Measurements from ENCODE around the gene SLITRK3.

Gene SLITRK3

GRCh38 chr3:165225604-165226003 is 29.4 kb upstream of the SLITRK3 start:
- no peaks in the 10 kb centered on the region for H3K9me3 ChIP-seq (replicated peaks; ENCODE audit: insufficient read depth, low read length)
- DNase-seq = no peak

GRCh38 chr3:165217739-165218138 is 21.6 kb upstream of the SLITRK3 start:
- Histone ChIP-seq H3K27me3 (replicated peaks; ENCODE audit: insufficient read depth, low read length) (no peaks in the 10 kb centered on the region), H4K20me1 (ENCODE audit: insufficient read depth, low read length) (no peaks in the 10 kb centered on the region), H3K9me3 (replicated peaks; ENCODE audit: insufficient read depth, low read length) (no peaks in the 10 kb centered on the region), H3K9me2 (replicated peaks; ENCODE audit: insufficient read depth, low read length) (no peaks in the 10 kb centered on the region), H3K27ac (ENCODE audit: low read length) (no peak overlapping the region), H3K4me2 (ENCODE audit: low read depth, low read length) (no peak overlapping the region), H3K9ac (ENCODE audit: low read length) (no peak overlapping the region), H3K4me1 (ENCODE audit: low read length) (no peaks in the 10 kb centered on the region), H3K4me3 (ENCODE audit: low read length) (no peak overlapping the region), H2AFZ (ENCODE audit: low read length) (no peak overlapping the region), H3F3A (ENCODE audit: insufficient read depth, low read length) (no peaks in the 10 kb centered on the region), H3K79me2 (ENCODE audit: low read length) (no peaks in the 10 kb centered on the region), H3K36me3 (replicated peaks; ENCODE audit: insufficient read depth, low read length) (no peaks in the 10 kb centered on the region)
- DNase-seq = no peak
- TF ChIP-seq EZH2phosphoT487 (IDR thresholded peaks at IDR 0.05; ENCODE audit: low read length) (no peak), EZH2 (optimal IDR thresholded peaks at IDR 0.05; ENCODE audit: low read depth, low read length) (no peak)
- TF ChIP-seq, protein P1, sequence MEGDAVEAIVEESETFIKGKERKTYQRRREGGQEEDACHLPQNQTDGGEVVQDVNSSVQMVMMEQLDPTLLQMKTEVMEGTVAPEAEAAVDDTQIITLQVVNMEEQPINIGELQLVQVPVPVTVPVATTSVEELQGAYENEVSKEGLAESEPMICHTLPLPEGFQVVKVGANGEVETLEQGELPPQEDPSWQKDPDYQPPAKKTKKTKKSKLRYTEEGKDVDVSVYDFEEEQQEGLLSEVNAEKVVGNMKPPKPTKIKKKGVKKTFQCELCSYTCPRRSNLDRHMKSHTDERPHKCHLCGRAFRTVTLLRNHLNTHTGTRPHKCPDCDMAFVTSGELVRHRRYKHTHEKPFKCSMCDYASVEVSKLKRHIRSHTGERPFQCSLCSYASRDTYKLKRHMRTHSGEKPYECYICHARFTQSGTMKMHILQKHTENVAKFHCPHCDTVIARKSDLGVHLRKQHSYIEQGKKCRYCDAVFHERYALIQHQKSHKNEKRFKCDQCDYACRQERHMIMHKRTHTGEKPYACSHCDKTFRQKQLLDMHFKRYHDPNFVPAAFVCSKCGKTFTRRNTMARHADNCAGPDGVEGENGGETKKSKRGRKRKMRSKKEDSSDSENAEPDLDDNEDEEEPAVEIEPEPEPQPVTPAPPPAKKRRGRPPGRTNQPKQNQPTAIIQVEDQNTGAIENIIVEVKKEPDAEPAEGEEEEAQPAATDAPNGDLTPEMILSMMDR (IDR thresholded peaks at IDR 0.05; ENCODE audit: low read length) = no peak

More at GRCh38 chr3:165225604-165226003, 29.4 kb upstream of the SLITRK3 start:
- Histone ChIP-seq H3K4me1 (ENCODE audit: low read length) (no peaks in the 10 kb centered on the region), H2AFZ (ENCODE audit: low read length) (no peak overlapping the region), H3K27me3 (replicated peaks; ENCODE audit: insufficient read depth, low read length) (no peaks in the 10 kb centered on the region), H3K36me3 (replicated peaks; ENCODE audit: insufficient read depth, low read length) (no peaks in the 10 kb centered on the region), H3K4me3 (ENCODE audit: low read length) (no peak overlapping the region), H3K4me2 (ENCODE audit: low read depth, low read length) (no peak overlapping the region), H3K27ac (ENCODE audit: low read length) (no peak overlapping the region), H3F3A (ENCODE audit: insufficient read depth, low read length) (no peaks in the 10 kb centered on the region), H3K9ac (ENCODE audit: low read length) (no peak overlapping the region), H3K9me2 (replicated peaks; ENCODE audit: insufficient read depth, low read length) (no peaks in the 10 kb centered on the region), H3K79me2 (ENCODE audit: low read length) (no peaks in the 10 kb centered on the region), H4K20me1 (ENCODE audit: insufficient read depth, low read length) (no peaks in the 10 kb centered on the region)
- TF ChIP-seq EZH2phosphoT487 (IDR thresholded peaks at IDR 0.05; ENCODE audit: low read length) (no peak), EZH2 (optimal IDR thresholded peaks at IDR 0.05; ENCODE audit: low read depth, low read length) (no peak)
- TF ChIP-seq, protein P1 (IDR thresholded peaks at IDR 0.05; ENCODE audit: low read length) = no peak

- Histone ChIP-seq H3K4me1 (ENCODE audit: low read length) (no peaks in the 10 kb centered on the region), H3K36me3 (replicated peaks; ENCODE audit: insufficient read depth, low read length) (no peaks in the 10 kb centered on the region), H3K4me2 (ENCODE audit: low read depth, low read length) (no peak overlapping the region), H3K4me3 (ENCODE audit: low read length) (no peak overlapping the region), H4K20me1 (ENCODE audit: insufficient read depth, low read length) (no peaks in the 10 kb centered on the region), H2AFZ (ENCODE audit: low read length) (no peak overlapping the region), H3K27ac (ENCODE audit: low read length) (no peak overlapping the region), H3K27me3 (replicated peaks; ENCODE audit: insufficient read depth, low read length) (no peaks in the 10 kb centered on the region), H3K9me3 (replicated peaks; ENCODE audit: insufficient read depth, low read length) (no peaks in the 10 kb centered on the region), H3K9me2 (replicated peaks; ENCODE audit: insufficient read depth, low read length) (no peaks in the 10 kb centered on the region), H3F3A (ENCODE audit: insufficient read depth, low read length) (no peaks in the 10 kb centered on the region), H3K79me2 (ENCODE audit: low read length) (no peaks in the 10 kb centered on the region), H3K9ac (ENCODE audit: low read length) (no peak overlapping the region)
- TF ChIP-seq, protein P1 (IDR thresholded peaks at IDR 0.05; ENCODE audit: low read length) = no peak
- no peak for TF ChIP-seq EZH2phosphoT487 (IDR thresholded peaks at IDR 0.05; ENCODE audit: low read length)
- no peak for TF ChIP-seq EZH2 (optimal IDR thresholded peaks at IDR 0.05; ENCODE audit: low read depth, low read length)
- no peak for DNase-seq
Measured at GRCh38 chr3:165212580-165212979, 16.4 kb upstream of the SLITRK3 start.
